DMS153 treated with DMSO at 0.1 percent for 48 hours (cell line): ENCODE results near the gene INMT.

Experiments used
- DNase-seq: peaks from one replicate; lab custom pipeline; 2025; ENCODE audit not compliant: unreplicated experiment; lab: John Stamatoyannopoulos, UW

Gene INMT

GRCh38 chr7:30750683-30751650, 968 bp upstream of the INMT start:
- peak; percentile 64 for DNase-seq

- DNase-seq: no peak
These were observed 549 bp downstream of the INMT start for GRCh38 chr7:30752484-30752883.

- no peak for DNase-seq
These were observed 1.0 kb downstream of the INMT start for GRCh38 chr7:30752979-30753378.

- no peak for DNase-seq
These were observed 2.5 kb downstream of the INMT start for GRCh38 chr7:30754315-30754877.

GRCh38 chr7:30755384-30756154, 3.6 kb downstream of the INMT start:
- no peak for DNase-seq

- no peak for DNase-seq
These were observed 5.4 kb downstream of the INMT start for GRCh38 chr7:30757342-30757692.

DNA sequence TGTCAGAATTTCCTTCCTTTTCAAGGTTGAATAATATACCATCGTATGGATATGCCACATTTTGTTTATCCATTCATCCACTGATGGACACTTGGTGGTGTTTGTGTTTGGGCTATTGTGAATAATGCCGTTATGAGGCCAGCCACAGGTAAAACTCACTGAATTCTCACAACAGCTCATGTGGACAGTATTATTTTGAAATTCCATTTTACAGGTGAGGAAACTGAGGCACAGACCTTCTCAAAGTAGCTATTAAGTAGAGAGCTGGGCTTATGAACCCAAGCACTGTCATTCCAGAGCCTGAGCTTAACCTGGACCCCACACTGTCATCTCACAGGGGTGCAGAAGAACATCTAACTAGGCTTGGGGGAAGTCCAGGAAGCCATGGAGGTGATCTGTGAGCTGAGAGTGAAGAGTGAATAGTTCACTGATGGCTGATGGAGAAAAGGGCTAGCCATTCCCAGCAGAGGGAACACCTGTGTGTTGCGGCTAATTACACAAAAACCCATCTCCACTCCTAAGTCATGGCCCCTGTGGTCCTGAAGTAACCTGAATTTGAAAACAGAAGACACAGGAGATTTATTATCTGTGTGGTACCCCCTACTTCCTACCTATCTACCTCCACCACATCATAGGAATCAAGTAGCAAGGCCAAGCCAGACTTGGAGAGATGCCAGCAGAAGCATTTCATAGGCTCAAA, 8.7 kb downstream of the INMT start:
- DNase-seq: no peak

GRCh38 chr7:30761214-30762156, 9.6 kb downstream of the INMT start:
- DNase-seq: no peak

DNA sequence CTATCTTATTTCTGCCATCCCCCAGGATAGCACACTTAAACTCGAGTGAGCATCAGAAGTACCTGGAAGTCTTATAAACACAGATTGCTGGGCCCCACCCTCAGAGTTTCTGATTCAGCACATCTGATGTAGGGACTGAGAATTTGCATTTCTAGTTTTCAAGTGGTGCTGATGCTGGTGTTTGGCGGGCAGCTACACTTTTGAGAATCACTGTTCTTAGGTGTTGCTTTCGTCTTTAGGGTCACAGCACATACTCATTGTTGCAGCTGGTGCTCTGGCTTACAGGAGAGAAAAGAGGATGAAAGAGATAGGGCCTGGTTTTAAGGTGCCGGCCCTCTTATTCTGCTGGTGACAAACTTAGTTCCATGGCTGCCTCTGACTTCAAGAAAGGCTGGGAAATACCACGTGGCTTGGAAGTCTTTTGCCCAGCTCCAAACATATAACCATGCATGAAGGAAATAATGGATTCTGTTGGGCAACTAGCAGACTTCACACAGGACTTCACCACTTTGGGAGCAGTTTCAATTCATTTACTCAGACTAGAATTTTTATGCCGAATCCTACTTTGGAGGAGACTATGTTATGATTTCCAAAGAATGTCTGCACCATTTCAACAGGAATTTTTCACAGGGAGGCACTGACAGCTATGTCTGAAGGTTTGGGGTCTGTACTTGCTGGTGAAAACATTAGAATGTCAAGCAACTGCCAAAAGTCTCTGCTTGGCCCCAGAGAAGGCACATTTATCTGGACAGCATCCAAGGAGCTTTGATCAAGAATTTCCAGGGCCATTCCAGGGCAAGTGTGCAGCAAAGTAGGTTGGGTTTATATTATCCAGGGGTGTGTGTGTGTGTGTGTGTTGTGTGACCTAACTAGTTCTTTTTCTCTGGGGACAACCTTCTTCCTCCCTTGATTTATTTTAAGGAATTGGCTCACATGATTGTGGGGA, 12.4 kb downstream of the INMT start:
- no peak for DNase-seq

DNA sequence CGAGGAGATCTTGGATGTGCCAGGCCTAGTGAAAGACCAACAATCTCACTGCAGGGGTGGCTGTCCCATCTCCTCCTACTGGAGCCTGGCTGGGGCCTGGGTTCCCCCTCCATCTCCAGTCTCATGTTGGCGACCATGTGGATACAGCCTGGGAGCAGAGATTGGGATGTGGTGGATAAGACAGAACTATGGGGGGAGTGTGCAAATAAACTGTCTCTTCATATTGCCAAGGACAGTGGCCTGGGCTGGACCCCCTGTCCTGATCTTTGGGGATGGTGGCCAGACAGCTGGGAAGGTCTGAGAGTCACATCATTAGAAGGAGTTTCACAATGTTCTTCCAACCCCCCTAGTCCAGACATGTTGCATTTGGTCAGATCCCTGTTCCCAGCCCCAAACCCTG, 13.5 kb downstream of the INMT start:
- DNase-seq: no peak

GRCh38 chr7:30770845-30771173, 18.9 kb downstream of the INMT start:
- DNase-seq: no peak

DNA sequence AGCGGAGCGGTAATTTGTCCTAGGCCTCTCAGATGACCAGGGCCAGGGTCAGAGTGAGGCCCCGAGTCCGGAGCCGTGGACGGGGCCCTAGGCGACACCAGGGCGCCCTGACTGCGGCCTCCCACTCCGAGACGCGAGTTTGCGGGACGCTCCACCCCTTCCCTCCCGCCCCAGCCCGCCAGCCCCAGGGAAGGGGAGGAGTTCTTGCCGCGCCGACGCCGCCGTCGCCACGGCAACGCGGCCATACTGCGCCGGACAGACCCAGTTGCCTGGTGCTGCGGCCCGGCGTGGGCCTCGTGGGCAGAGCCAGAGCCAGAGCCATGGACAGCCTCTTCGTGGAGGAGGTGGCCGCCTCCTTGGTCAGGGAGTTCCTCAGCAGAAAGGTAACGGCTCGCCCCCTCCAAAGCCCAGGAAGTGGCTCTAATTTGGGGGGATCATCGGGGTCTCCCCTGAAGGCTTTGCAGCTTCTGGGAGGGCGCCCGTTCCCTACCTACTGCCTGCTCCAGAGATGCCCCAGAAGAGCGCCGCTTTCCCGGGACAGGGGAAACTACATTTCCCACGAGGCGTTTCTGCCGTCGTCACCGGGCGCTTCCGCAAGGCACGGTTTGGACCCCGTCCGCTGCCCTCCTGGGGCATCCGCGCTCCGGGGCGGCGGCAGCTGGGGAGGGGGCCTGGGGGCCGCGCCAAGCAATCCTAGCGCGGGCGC, 19.4 kb downstream of the INMT start, which contains the start of gene MINDY4:
MINDY4 (plus strand) TSS at position 244 of the 706 bp plus-strand sequence; CDS start at position 321, 77 bp downstream.
- peak; percentile 87 for DNase-seq

- DNase-seq: no peak
These were observed 20.0 kb downstream of the INMT start for GRCh38 chr7:30771880-30772425.

GRCh38 chr7:30772984-30773383, 21.0 kb downstream of the INMT start:
- no peak for DNase-seq

DNA sequence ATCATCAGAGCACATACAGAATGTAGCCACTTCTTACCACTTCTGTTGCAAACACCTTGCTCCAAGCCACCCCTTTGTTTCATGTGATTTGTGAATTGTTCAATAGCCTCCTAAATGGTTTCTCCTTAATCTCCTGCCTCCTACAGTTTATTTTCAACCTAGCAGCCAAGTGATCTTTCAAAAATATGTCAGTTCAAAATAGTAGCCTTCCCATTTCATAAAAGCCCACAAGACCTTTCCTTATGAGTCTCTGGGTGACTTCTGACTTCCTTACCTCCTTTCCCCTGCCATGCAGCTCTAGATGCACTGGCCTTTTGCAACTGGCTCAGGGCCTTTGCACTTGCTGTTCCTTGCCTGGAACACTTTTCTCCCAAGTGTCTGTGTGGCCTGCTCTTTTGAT, 24.1 kb downstream of the INMT start:
- no peak for DNase-seq

- no peak for DNase-seq
These were observed 25.0 kb downstream of the INMT start for GRCh38 chr7:30776971-30777370.

DNA sequence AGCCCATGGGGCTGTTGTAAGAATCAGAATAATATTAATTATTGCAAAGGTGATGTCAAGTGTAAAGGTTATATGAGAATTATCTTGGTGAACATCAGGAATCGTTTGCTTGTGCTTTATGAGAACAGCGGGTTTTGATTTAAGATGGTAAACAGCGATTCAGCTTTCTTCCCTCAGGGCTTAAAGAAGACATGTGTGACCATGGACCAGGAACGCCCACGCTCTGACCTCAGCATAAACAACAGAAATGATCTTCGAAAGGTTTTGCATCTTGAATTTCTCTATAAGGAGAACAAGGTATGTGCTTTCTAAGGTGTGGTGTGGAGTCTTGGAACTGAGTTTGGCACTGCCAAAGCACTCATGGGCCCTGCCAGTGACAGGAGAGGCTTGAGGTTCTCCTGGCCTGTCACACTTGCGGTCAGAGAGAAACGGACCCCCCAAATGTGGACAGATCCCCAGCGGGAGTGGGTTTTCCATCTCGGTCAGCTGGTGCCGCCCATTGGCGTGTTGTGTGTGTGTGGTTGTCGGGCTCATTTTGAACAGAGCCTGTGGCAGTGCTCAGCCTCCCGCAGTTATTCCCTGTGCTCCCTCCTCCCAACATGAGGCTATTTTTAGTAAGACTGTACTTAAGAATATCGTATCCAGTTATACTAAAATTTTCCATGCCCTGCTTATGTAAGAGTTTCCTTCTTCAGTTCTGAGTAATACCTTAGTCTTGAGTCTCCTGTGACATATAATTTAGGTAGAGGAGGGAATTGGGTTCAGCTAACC, 26.5 kb downstream of the INMT start:
- DNase-seq: no peak
